ENCODE results near the gene LRRC8D. TPM values are rescaled to one million over a fixed set of nuclear protein-coding genes. Genes with fewer than 3 reads are reported as not detected.

Gene LRRC8D
- total and polyA plus RNA-seq, 8 donors = 14.3 to 23.6 (median 17.0) TPM

DNA sequence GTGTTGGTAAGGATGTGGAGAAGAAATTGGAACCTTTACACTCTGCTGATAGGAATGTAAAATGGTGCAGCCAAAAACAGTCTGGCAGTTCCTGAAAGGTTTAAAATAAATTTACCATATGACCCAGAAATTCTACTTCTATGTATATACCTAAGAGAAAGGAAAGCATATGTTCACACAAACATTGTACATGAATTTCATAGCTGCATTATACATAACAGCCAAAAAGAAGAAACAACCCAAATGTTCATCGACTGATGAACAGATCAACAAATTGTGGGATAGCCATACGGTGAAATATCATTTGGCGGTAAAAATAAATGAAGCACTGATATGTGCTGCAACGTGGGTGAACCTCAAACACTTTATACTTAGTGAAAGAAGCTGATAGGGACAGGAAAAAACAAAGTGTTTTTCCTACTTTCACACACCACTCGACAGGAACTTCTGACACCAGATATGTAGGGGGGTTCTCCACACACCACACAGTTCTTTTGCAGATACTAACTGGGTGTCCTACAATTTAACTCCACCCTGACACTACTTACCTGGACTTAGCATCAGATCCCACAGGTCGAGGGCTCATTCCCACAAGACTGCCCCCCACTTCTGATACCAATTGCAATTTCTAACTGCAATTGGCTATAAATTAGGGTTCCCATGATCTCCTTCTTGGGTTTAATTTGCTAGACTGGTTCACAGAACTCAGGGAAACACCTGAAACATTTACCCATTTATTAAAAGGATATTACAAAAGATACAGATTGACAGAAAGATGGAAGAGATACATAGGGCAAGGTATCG lies 138.2 kb downstream of the LRRC8D start:
- H3K9me3 ChIP-seq = no peaks in the 10 kb centered on the region
- H3K4me1 ChIP-seq = no peaks in the 10 kb centered on the region
- TF ChIP-seq CTCF (IDR thresholded peaks at IDR 0.05) = no peak
- ATAC-seq (no peak), DNase-seq (no peak)
- H3K4me3 ChIP-seq = no peak overlapping the region
- intact Hi-C loops (cut with DNase I) = no loop called here
- no peaks in the 10 kb centered on the region for H3K36me3 ChIP-seq
- H3K27me3 ChIP-seq = no peaks in the 10 kb centered on the region
- no peak overlapping the region for H3K27ac ChIP-seq

- Histone ChIP-seq H3K27me3 (no peaks in the 10 kb centered on the region), H3K4me3 (no peak overlapping the region), H3K36me3 (no peaks in the 10 kb centered on the region), H3K27ac (no peak overlapping the region), H3K9me3 (no peaks in the 10 kb centered on the region), H3K4me1 (no peaks in the 10 kb centered on the region)
- intact Hi-C loops (cut with DNase I) = no loop called here
- DNase-seq = no peak
- no peak for TF ChIP-seq CTCF (IDR thresholded peaks at IDR 0.05)
- no peak for ATAC-seq
Measured at GRCh38 chr1:89959719-89960118, 138.9 kb downstream of the LRRC8D start.

- Histone ChIP-seq H3K27ac (no peak overlapping the region), H3K27me3 (no peaks in the 10 kb centered on the region), H3K9me3 (no peaks in the 10 kb centered on the region), H3K36me3 (no peaks in the 10 kb centered on the region), H3K4me3 (no peak overlapping the region), H3K4me1 (peaks cover 0 to 5% of the 10 kb centered on the region in 2 donors)
- intact Hi-C loops (cut with DNase I) = no loop called here
- no peak for TF ChIP-seq CTCF (IDR thresholded peaks at IDR 0.05)
- ATAC-seq (no peak), DNase-seq (no peak)
Measured at GRCh38 chr1:89962024-89962741, 141.4 kb downstream of the LRRC8D start.

DNA sequence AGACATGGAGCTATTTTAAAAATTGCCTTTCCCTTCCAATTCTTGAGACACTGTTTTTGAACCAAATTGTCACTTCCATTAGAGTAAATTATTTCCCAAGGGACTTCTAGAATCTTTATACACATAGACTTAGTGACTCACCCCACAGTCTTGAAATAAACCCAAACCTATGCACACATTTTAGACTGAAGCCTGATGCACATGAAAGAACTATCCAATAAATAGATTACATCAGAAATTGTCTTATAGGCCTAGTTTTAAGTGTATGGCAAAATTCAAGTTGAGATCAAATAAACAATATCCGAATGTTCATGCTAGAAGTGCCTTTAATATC lies 141.9 kb downstream of the LRRC8D start:
- Histone ChIP-seq H3K4me1 (peaks cover 0 to 5% of the 10 kb centered on the region in 2 donors), H3K4me3 (no peak overlapping the region), H3K36me3 (no peaks in the 10 kb centered on the region), H3K9me3 (no peaks in the 10 kb centered on the region), H3K27me3 (no peaks in the 10 kb centered on the region), H3K27ac (no peak overlapping the region)
- no peak for TF ChIP-seq CTCF (IDR thresholded peaks at IDR 0.05)
- intact Hi-C loops (cut with DNase I) = no loop called here
- DNase-seq (no peak), ATAC-seq (no peak)

- no peaks in the 10 kb centered on the region for H3K36me3 ChIP-seq
- DNase-seq = no peak
- peaks cover 0 to 5% of the 10 kb centered on the region in 2 donors for H3K4me1 ChIP-seq
- no peak for ATAC-seq
- H3K27me3 ChIP-seq = no peaks in the 10 kb centered on the region
- intact Hi-C loops (cut with DNase I) = no loop called here
- no peak for TF ChIP-seq CTCF (IDR thresholded peaks at IDR 0.05)
- no peak overlapping the region for H3K4me3 ChIP-seq
- H3K27ac ChIP-seq = no peak overlapping the region
- no peaks in the 10 kb centered on the region for H3K9me3 ChIP-seq
Measured at GRCh38 chr1:89965193-89965768, 144.4 kb downstream of the LRRC8D start.
